ENCODE results near the gene ERVFRD-1. TPM values are rescaled to one million over a fixed set of nuclear protein-coding genes. Genes with fewer than 3 reads are reported as not detected.

ERVFRD-1 gene
- total RNA-seq, 1 donor from 2014 or later, result 0.25 TPM

DNA sequence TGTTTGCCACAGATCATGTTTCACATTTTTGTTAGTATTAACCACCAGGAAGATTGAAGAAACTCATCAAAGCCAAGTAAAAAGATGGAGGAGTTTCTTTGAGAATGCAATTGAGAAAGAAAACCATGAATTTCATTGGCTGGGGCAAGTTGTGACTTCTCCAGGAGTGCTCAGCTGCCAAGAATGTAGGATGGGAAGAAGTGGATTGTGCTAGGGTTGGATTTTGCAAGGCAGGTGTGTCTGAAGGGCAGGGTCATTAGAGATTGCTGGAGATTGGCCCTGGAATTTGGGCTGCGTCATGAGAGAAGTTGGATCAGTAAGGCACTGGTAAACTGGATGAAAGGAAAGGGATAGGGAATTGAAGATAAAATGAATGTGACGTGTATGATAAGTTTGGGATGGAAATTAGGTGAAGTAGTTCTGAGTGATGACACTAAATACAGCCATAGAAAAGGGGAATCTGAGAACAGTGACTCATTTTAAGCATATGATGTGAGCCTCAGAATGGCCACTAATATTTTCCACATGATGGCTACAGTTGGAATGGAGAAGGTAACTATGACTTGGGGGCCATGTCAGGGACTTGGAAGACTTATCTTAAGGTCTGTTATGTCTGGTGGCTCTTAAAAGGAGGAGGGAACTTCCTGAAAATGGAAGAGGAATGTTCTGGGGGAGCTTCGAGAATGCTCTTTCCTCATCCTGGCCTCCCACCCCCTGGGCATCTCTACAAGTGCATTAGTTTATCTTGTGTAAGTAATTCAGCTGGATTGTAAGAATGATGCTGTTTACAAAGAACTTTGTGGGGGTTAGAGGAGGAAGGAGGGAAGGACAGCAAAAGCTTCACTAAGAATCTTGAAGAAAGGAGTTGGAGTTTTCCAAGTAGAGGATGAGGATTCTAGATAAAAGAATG is 27.8 kb upstream of the ERVFRD-1 start:
- H3K9me3 ChIP-seq, result no peaks in the 10 kb centered on the region
- H3K27ac ChIP-seq, result no peak overlapping the region
- intact Hi-C loops (cut with DNase I), result no loop called here
- no peak for DNase-seq (ENCODE audit: extremely low spot score in 2 of 2)
- H3K36me3 ChIP-seq, result peaks cover 0 to 12% of the 10 kb centered on the region in 2 donors
- H3K4me1 ChIP-seq, result peaks cover 11% of the 10 kb centered on the region
- TF ChIP-seq POLR2AphosphoS5 (IDR thresholded peaks at IDR 0.05; ENCODE audit: insufficient read depth in 1 of 2, low read depth in 1 of 2) (peak in 1 of 2 donors; percentile 59), POLR2A (IDR thresholded peaks at IDR 0.05) (no peak)
- TF ChIP-seq, protein P1, sequence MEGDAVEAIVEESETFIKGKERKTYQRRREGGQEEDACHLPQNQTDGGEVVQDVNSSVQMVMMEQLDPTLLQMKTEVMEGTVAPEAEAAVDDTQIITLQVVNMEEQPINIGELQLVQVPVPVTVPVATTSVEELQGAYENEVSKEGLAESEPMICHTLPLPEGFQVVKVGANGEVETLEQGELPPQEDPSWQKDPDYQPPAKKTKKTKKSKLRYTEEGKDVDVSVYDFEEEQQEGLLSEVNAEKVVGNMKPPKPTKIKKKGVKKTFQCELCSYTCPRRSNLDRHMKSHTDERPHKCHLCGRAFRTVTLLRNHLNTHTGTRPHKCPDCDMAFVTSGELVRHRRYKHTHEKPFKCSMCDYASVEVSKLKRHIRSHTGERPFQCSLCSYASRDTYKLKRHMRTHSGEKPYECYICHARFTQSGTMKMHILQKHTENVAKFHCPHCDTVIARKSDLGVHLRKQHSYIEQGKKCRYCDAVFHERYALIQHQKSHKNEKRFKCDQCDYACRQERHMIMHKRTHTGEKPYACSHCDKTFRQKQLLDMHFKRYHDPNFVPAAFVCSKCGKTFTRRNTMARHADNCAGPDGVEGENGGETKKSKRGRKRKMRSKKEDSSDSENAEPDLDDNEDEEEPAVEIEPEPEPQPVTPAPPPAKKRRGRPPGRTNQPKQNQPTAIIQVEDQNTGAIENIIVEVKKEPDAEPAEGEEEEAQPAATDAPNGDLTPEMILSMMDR (IDR thresholded peaks at IDR 0.05), result no peak
- H3K4me3 ChIP-seq, result no peak overlapping the region
- H3K27me3 ChIP-seq, result no peaks in the 10 kb centered on the region

DNA sequence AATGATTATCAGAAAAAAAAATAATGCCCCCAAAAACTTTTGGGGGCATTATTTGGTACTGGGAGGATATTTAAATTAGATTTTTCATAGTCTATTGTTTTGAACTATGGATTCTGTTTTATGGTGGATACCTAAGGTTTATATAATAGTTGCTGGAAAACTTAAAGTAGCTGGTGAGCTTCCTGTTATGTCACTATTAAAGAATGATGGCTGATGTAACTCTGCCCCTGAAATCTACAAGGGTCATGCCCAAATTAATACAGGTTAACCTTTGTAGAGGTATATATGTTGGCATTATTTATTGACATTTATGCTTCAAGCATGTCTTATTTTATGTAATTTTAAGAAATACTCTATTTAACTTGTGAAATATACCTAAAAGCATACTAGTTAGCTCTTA is 25.3 kb upstream of the ERVFRD-1 start:
- Histone ChIP-seq H3K4me3 (no peak overlapping the region), H3K4me1 (no peaks in the 10 kb centered on the region), H3K27ac (no peak overlapping the region), H3K27me3 (no peaks in the 10 kb centered on the region), H3K9me3 (no peaks in the 10 kb centered on the region), H3K36me3 (peaks cover 0 to 12% of the 10 kb centered on the region in 2 donors)
- no peak for DNase-seq (ENCODE audit: extremely low spot score in 2 of 2)
- TF ChIP-seq, protein P1 (IDR thresholded peaks at IDR 0.05), result no peak
- no peak for TF ChIP-seq POLR2A (IDR thresholded peaks at IDR 0.05)
- TF ChIP-seq POLR2AphosphoS5 (IDR thresholded peaks at IDR 0.05; ENCODE audit: insufficient read depth in 1 of 2, low read depth in 1 of 2), result no peak
- intact Hi-C loops (cut with DNase I), result no loop called here

DNA sequence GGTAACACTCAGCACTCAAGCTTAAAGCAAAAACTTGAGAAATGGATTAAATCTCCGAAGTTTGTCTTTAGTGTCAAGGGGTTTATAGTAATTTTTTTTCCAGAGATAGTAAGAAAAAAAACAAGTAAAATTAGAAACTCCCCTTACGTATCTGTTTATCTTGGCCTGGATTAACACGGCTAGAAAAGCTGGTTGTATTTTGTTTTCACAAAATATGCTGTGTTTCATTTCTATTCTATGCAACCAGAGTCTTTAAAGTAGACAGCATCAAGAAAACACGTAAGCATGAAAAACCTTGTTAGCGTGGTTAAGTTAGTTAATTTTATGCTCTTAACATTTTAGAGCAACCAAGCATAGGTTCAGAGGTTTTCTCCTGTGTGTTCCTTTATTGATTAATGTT is 21.8 kb upstream of the ERVFRD-1 start:
- Histone ChIP-seq H3K27me3 (no peaks in the 10 kb centered on the region), H3K27ac (no peak overlapping the region), H3K4me3 (no peak overlapping the region), H3K36me3 (peaks cover 0 to 12% of the 10 kb centered on the region in 2 donors), H3K4me1 (no peaks in the 10 kb centered on the region), H3K9me3 (no peaks in the 10 kb centered on the region)
- TF ChIP-seq, protein P1 (IDR thresholded peaks at IDR 0.05), result no peak
- TF ChIP-seq POLR2AphosphoS5 (IDR thresholded peaks at IDR 0.05; ENCODE audit: insufficient read depth in 1 of 2, low read depth in 1 of 2) (no peak), POLR2A (IDR thresholded peaks at IDR 0.05) (no peak)
- intact Hi-C loops (cut with DNase I), result no loop called here
- DNase-seq (ENCODE audit: extremely low spot score in 2 of 2), result no peak

DNA sequence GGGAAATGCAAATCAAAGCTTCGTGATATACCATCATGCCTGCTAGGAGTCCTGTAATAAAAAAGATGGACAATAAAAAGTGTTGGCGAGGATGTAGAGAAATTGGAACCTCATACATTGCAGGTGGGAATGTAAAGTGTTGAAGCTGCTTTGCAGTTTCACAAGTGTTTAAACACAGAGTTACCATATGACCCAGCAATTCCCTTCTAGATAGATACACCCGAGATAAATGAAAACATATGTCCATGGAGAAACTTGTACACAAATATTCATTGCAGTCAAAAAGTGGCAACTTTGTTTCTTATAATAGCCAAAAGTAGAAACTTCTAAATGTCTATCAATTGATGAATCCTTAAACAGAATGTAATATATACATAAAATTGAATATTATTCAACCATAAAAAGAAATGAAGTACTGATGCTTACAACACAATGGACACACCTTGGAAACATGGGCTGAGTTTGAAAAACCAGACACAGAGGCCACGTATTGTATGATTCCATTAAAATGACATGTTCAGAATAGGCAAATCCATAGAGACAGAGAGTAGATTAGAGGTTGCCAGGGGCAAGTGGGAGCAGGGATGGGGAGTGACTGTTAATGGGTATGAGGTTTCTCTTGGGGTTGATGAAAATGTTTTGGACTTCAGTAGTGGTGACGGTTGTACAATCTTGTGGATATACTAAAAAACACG is 20.8 kb upstream of the ERVFRD-1 start:
- Histone ChIP-seq H3K9me3 (no peaks in the 10 kb centered on the region), H3K36me3 (peaks cover 0 to 12% of the 10 kb centered on the region in 2 donors), H3K27ac (no peak overlapping the region), H3K27me3 (no peaks in the 10 kb centered on the region), H3K4me1 (no peaks in the 10 kb centered on the region), H3K4me3 (no peak overlapping the region)
- no peak for DNase-seq (ENCODE audit: extremely low spot score in 2 of 2)
- intact Hi-C loops (cut with DNase I), result no loop called here
- TF ChIP-seq, protein P1 (IDR thresholded peaks at IDR 0.05), result no peak
- TF ChIP-seq POLR2A (IDR thresholded peaks at IDR 0.05) (no peak), POLR2AphosphoS5 (IDR thresholded peaks at IDR 0.05; ENCODE audit: insufficient read depth in 1 of 2, low read depth in 1 of 2) (no peak)
